ENCODE results near the gene HPS3. TPM values are rescaled to one million over a fixed set of nuclear protein-coding genes. Genes with fewer than 3 reads are reported as not detected.
"Not testable (repeated sequence)": the region's sequence is repeated elsewhere in the genome, so short reads cannot be mapped to it uniquely, and the experiment has no call there.

The HPS3 gene
- total RNA-seq, 2 experiments from 2014 or later, result 32.5 to 36.0 TPM

GRCh38 chr3:149095487-149095886 lies 34.0 kb upstream of the HPS3 start:
- no peak for ATAC-seq

GRCh38 chr3:149097987-149098386 lies 31.5 kb upstream of the HPS3 start:
- H3K4me3 Mint-ChIP-seq; ATAC-seq; H3K9me3 Mint-ChIP-seq (ENCODE audit: low read depth); CTCF ChIA-PET; H3K36me3 Mint-ChIP-seq; H3K27ac Mint-ChIP-seq; DNase-seq; H3K4me1 Mint-ChIP-seq: not testable (repeated sequence)
- peaks cover 21% of the 10 kb centered on the region for H3K27me3 Mint-ChIP-seq

More at GRCh38 chr3:149095487-149095886, 34.0 kb upstream of the HPS3 start:
- Mint-ChIP-seq H3K4me3 (no peak overlapping the region), H3K9me3 (ENCODE audit: low read depth) (no peaks in the 10 kb centered on the region), H3K4me1 (no peaks in the 10 kb centered on the region), H3K36me3 (no peaks in the 10 kb centered on the region), H3K27ac (no peak overlapping the region), H3K27me3 (peaks cover 12% of the 10 kb centered on the region)
- CTCF ChIA-PET, result no interaction called here
- no peak for DNase-seq

GRCh38 chr3:149101154-149101553 lies 28.3 kb upstream of the HPS3 start:
- H3K9me3 Mint-ChIP-seq (ENCODE audit: low read depth), result no peaks in the 10 kb centered on the region
- CTCF ChIA-PET, result interaction anchor here (1.1 kb wide), 2 partner anchors 12 to 146 kb away, joined by 3 read pairs; no protein-coding TSS in a partner anchor
- no peak overlapping the region for H3K27ac Mint-ChIP-seq
- H3K27me3 Mint-ChIP-seq, result peaks cover 21% of the 10 kb centered on the region
- H3K36me3 Mint-ChIP-seq, result peaks cover 2% of the 10 kb centered on the region
- no peaks in the 10 kb centered on the region for H3K4me1 Mint-ChIP-seq
- H3K4me3 Mint-ChIP-seq, result no peak overlapping the region
- DNase-seq (no peak), ATAC-seq (no peak)

GRCh38 chr3:149101641-149102040 lies 27.8 kb upstream of the HPS3 start:
- H3K27me3 Mint-ChIP-seq, result peaks cover 21% of the 10 kb centered on the region
- H3K4me3 Mint-ChIP-seq, result no peak overlapping the region
- ATAC-seq, result no peak
- peaks cover 2% of the 10 kb centered on the region for H3K36me3 Mint-ChIP-seq
- CTCF ChIA-PET, result interaction anchor here (1.1 kb wide), 2 partner anchors 12 to 15 kb away, joined by 3 read pairs; no protein-coding TSS in a partner anchor
- H3K4me1 Mint-ChIP-seq, result no peaks in the 10 kb centered on the region
- DNase-seq, result no peak
- peaks cover 2% of the 10 kb centered on the region for H3K9me3 Mint-ChIP-seq (ENCODE audit: low read depth)
- no peak overlapping the region for H3K27ac Mint-ChIP-seq

- peaks cover 4% of the 10 kb centered on the region for H3K36me3 Mint-ChIP-seq
- H3K9me3 Mint-ChIP-seq (ENCODE audit: low read depth), result peaks cover 3% of the 10 kb centered on the region
- H3K27me3 Mint-ChIP-seq, result peaks cover 19% of the 10 kb centered on the region
- no peak overlapping the region for H3K4me3 Mint-ChIP-seq
- CTCF ChIA-PET, result no interaction called here
- DNase-seq (no peak), ATAC-seq (no peak)
- H3K4me1 Mint-ChIP-seq, result no peaks in the 10 kb centered on the region
- no peak overlapping the region for H3K27ac Mint-ChIP-seq
These were observed 25.0 kb upstream of the HPS3 start for GRCh38 chr3:149104484-149104883.

GRCh38 chr3:149114458-149114857 lies 15.0 kb upstream of the HPS3 start:
- no peak for ATAC-seq
- no peaks in the 10 kb centered on the region for H3K9me3 Mint-ChIP-seq (ENCODE audit: low read depth)
- no peaks in the 10 kb centered on the region for H3K36me3 Mint-ChIP-seq
- no peak for DNase-seq
- CTCF ChIA-PET, result interaction anchor here (2.6 kb wide), 1 partner anchor 160 kb away, joined by 17 read pairs; no protein-coding TSS in a partner anchor
- H3K4me3 Mint-ChIP-seq, result no peak overlapping the region
- no peaks in the 10 kb centered on the region for H3K4me1 Mint-ChIP-seq
- H3K27me3 Mint-ChIP-seq, result no peaks in the 10 kb centered on the region
- no peak overlapping the region for H3K27ac Mint-ChIP-seq

- H3K36me3 Mint-ChIP-seq, result no peaks in the 10 kb centered on the region
- no peaks in the 10 kb centered on the region for H3K4me1 Mint-ChIP-seq
- no peaks in the 10 kb centered on the region for H3K9me3 Mint-ChIP-seq (ENCODE audit: low read depth)
- H3K27ac Mint-ChIP-seq, result no peak overlapping the region
- DNase-seq, result no peak
- no peak for ATAC-seq
- CTCF ChIA-PET, result interaction anchor here (2.6 kb wide), 1 partner anchor 160 kb away, joined by 17 read pairs; no protein-coding TSS in a partner anchor
- no peaks in the 10 kb centered on the region for H3K27me3 Mint-ChIP-seq
- H3K4me3 Mint-ChIP-seq, result no peak overlapping the region
These were observed 14.3 kb upstream of the HPS3 start for GRCh38 chr3:149115114-149115513.

- ATAC-seq (no peak), DNase-seq (no peak)
- Mint-ChIP-seq H3K27me3 (no peaks in the 10 kb centered on the region), H3K4me1 (peaks cover 5% of the 10 kb centered on the region), H3K36me3 (no peaks in the 10 kb centered on the region), H3K9me3 (ENCODE audit: low read depth) (no peaks in the 10 kb centered on the region), H3K4me3 (no peak overlapping the region), H3K27ac (no peak overlapping the region)
- CTCF ChIA-PET, result interaction anchor here (1.9 to 6.0 kb wide), 6 partner anchors 10 to 170 kb away, joined by 5 to 113 read pairs (median 19); partner anchors contain the start of gene HPS3
These were observed 10.7 kb upstream of the HPS3 start for GRCh38 chr3:149118724-149119123.

GRCh38 chr3:149119466-149119865 lies 10.0 kb upstream of the HPS3 start:
- CTCF ChIA-PET, result interaction anchor here (0.7 to 6.0 kb wide), 19 partner anchors 9 to 371 kb away, joined by 3 to 113 read pairs (median 5); partner anchors contain the start of gene HPS3
- Mint-ChIP-seq H3K4me3 (no peak overlapping the region), H3K36me3 (no peaks in the 10 kb centered on the region), H3K9me3 (ENCODE audit: low read depth) (no peaks in the 10 kb centered on the region), H3K27me3 (no peaks in the 10 kb centered on the region), H3K27ac (no peak overlapping the region), H3K4me1 (peaks cover 5% of the 10 kb centered on the region)
- ATAC-seq (no peak), DNase-seq (no peak)

GRCh38 chr3:149120051-149120972 lies 9.1 kb upstream of the HPS3 start:
- Mint-ChIP-seq H3K36me3 (no peaks in the 10 kb centered on the region), H3K9me3 (ENCODE audit: low read depth) (no peaks in the 10 kb centered on the region), H3K4me3 (no peak overlapping the region), H3K4me1 (peaks cover 5% of the 10 kb centered on the region), H3K27ac (no peak overlapping the region), H3K27me3 (peaks cover 2% of the 10 kb centered on the region)
- CTCF ChIA-PET, result interaction anchor here (0.6 to 6.0 kb wide), 31 partner anchors 9 to 370 kb away, joined by 3 to 113 read pairs (median 4); partner anchors contain the start of gene HPS3
- no peak for DNase-seq
- peak; percentile 83 for ATAC-seq

GRCh38 chr3:149122721-149123578 lies 6.5 kb upstream of the HPS3 start:
- H3K36me3 Mint-ChIP-seq, result no peaks in the 10 kb centered on the region
- peaks cover 5% of the 10 kb centered on the region for H3K4me1 Mint-ChIP-seq
- H3K27me3 Mint-ChIP-seq, result peaks cover 9% of the 10 kb centered on the region
- no peaks in the 10 kb centered on the region for H3K9me3 Mint-ChIP-seq (ENCODE audit: low read depth)
- DNase-seq (no peak), ATAC-seq (no peak)
- no peak overlapping the region for H3K27ac Mint-ChIP-seq
- no peak overlapping the region for H3K4me3 Mint-ChIP-seq
- CTCF ChIA-PET, result interaction anchor here (0.7 to 6.0 kb wide), 5 partner anchors 9 to 166 kb away, joined by 3 to 113 read pairs (median 4); partner anchors contain the start of gene HLTF

- H3K9me3 Mint-ChIP-seq (ENCODE audit: low read depth), result no peaks in the 10 kb centered on the region
- H3K36me3 Mint-ChIP-seq, result peaks cover 11% of the 10 kb centered on the region
- H3K27me3 Mint-ChIP-seq, result peaks cover 14% of the 10 kb centered on the region
- DNase-seq (no peak), ATAC-seq (no peak)
- CTCF ChIA-PET, result interaction anchor here (0.7 to 4.1 kb wide), 9 partner anchors 9 to 173 kb away, joined by 3 to 32 read pairs (median 4); no protein-coding TSS in a partner anchor
- H3K27ac Mint-ChIP-seq, result peak overlapping the region; percentile 85
- peaks cover 33% of the 10 kb centered on the region for H3K4me1 Mint-ChIP-seq
- peak overlapping the region; percentile 87 for H3K4me3 Mint-ChIP-seq
These were observed 617 bp upstream of the HPS3 start for GRCh38 chr3:149128821-149129220.

- Mint-ChIP-seq H3K27ac (peak overlapping the region; percentile 61), H3K27me3 (peaks cover 9% of the 10 kb centered on the region), H3K4me3 (peak overlapping the region; percentile 87), H3K9me3 (ENCODE audit: low read depth) (no peaks in the 10 kb centered on the region), H3K4me1 (peaks cover 33% of the 10 kb centered on the region), H3K36me3 (peaks cover 21% of the 10 kb centered on the region)
- no peak for DNase-seq
- CTCF ChIA-PET, result interaction anchor here (0.7 to 1.2 kb wide), 3 partner anchors 8 to 176 kb away, joined by 3 to 5 read pairs (median 3); no protein-coding TSS in a partner anchor
- ATAC-seq, result no peak
These were observed 2.2 kb downstream of the HPS3 start for GRCh38 chr3:149131589-149131988.

All from activated CD8-positive, alpha-beta memory T cell treated with anti-CD3 and anti-CD28 coated beads, Interleukin-2, amount 10 ng/mL, durations not matched to agents 7 days and 5 days (primary cell).